ENCODE data around the gene PHKG2. TPM values are rescaled to one million over a fixed set of nuclear protein-coding genes. Genes with fewer than 3 reads are reported as not detected.

The PHKG2 gene
- total and polyA plus RNA-seq, 7 experiments from 2014 or later, result 33.2 to 57.8 (median 45.0) TPM

DNA sequence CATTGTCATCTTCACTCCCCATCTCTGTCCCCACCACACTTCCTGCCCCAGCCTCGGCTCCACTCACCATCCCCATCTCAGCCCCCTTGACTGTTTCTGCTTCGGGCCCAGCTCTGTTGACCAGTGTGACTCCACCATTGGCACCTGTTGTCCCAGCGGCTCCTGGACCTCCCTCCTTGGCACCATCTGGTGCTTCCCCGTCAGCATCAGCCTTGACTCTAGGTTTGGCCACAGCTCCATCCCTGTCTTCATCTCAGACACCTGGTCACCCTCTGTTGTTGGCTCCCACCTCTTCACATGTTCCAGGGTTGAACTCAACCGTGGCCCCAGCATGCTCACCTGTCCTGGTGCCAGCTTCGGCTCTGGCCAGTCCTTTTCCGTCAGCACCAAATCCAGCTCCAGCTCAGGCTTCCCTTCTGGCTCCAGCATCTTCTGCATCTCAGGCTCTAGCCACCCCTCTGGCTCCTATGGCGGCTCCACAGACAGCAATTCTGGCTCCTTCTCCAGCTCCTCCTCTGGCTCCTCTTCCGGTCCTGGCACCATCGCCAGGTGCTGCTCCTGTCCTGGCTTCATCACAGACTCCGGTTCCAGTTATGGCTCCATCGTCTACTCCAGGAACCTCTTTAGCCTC lies 24.4 kb upstream of the PHKG2 start:
- Mint-ChIP-seq H3K9me3 (peaks cover 0 to 3% (median 0%) of the 10 kb centered on the region in 11 donors), H3K27me3 (no peaks in the 10 kb centered on the region), H3K4me3 (peak overlapping the region in 1 of 10 donors; percentile 54), H3K36me3 (peaks cover 22 to 65% (median 43%) of the 10 kb centered on the region in 5 donors), H3K4me1 (peaks cover 0 to 23% (median 14%) of the 10 kb centered on the region in 7 donors), H3K27ac (peak overlapping the region in 6 of 9 donors; percentile 42 to 81 (median 68))
- DNase-seq (no peak), ATAC-seq (no peak)
- Histone ChIP-seq H3K4me1 (ENCODE audit: control insufficient read depth in 2 of 2, insufficient read depth in 2 of 2, low read length in 2 of 2) (no peaks in the 10 kb centered on the region), H3K4me3 (ENCODE audit: low read length) (no peak overlapping the region), H3K27me3 (ENCODE audit: control insufficient read depth in 2 of 2, insufficient read depth in 2 of 2, low read length in 2 of 2) (no peaks in the 10 kb centered on the region), H3K36me3 (ENCODE audit: control insufficient read depth in 2 of 3, insufficient read depth in 3 of 3, low read length in 3 of 3) (peaks cover 34 to 82% (median 46%) of the 10 kb centered on the region in 3 experiments), H3K9me3 (ENCODE audit: control insufficient read depth in 2 of 3, low read length in 3 of 3) (no peaks in the 10 kb centered on the region), H3K27ac (ENCODE audit: low read depth, low read length) (no peak overlapping the region)
- ChIA-PET CTCF (interaction anchor here (0.6 kb wide), 1 partner anchor 772 kb away, joined by 3 read pairs; no protein-coding TSS in a partner anchor), POLR2A (interaction anchor here (0.7 to 1.1 kb wide), 2 partner anchors 30 to 43 kb away, joined by 4 read pairs; no protein-coding TSS in a partner anchor)
- intact Hi-C loops (cut with micrococcal nuclease), result no loop called here

DNA sequence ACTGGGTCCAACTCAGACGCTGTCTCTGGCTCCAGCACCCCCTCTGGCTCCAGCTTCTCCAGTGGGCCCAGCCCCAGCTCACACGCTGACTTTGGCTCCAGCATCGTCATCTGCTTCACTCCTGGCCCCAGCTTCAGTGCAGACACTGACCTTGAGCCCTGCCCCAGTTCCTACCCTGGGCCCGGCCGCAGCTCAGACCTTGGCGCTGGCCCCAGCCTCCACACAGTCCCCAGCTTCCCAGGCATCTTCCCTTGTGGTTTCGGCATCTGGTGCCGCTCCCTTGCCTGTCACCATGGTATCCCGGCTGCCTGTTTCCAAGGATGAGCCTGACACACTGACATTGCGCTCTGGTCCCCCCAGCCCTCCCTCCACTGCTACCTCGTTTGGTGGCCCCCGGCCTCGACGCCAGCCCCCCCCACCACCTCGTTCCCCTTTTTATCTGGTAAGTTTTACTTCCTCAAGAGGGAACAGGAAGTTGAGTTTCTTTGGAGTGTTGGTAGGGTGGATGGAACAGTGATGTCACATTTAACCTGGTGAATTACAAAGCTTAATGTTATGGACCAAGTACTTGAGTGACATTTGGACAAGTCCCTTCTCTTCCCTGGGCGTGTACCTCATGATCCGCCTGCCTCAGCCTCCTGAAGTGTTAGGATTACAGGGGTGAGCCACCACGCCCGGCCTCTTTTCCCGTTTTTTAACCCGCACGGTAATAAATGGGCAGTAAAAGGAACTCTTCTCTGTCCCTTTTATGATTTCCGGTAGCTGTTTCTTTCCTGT lies 23.4 kb upstream of the PHKG2 start:
- H3K9me3 ChIP-seq (ENCODE audit: control insufficient read depth in 2 of 3, low read length in 3 of 3), result no peaks in the 10 kb centered on the region
- no peaks in the 10 kb centered on the region for H3K4me1 ChIP-seq (ENCODE audit: control insufficient read depth in 2 of 2, insufficient read depth in 2 of 2, low read length in 2 of 2)
- no peak overlapping the region for H3K4me3 Mint-ChIP-seq
- peaks cover 0 to 27% (median 13%) of the 10 kb centered on the region in 7 donors for H3K4me1 Mint-ChIP-seq
- intact Hi-C loops (cut with micrococcal nuclease), result no loop called here
- peaks cover 0 to 3% (median 0%) of the 10 kb centered on the region in 11 donors for H3K9me3 Mint-ChIP-seq
- peak; percentile 79 for ATAC-seq
- no peak overlapping the region for H3K27ac ChIP-seq (ENCODE audit: low read depth, low read length)
- H3K27me3 ChIP-seq (ENCODE audit: control insufficient read depth in 2 of 2, insufficient read depth in 2 of 2, low read length in 2 of 2), result no peaks in the 10 kb centered on the region
- peaks cover 29 to 85% (median 47%) of the 10 kb centered on the region in 3 experiments for H3K36me3 ChIP-seq (ENCODE audit: control insufficient read depth in 2 of 3, insufficient read depth in 3 of 3, low read length in 3 of 3)
- H3K27ac Mint-ChIP-seq, result peak overlapping the region in 5 of 9 donors; percentile 19 to 72 (median 62)
- H3K36me3 Mint-ChIP-seq, result peaks cover 22 to 69% (median 47%) of the 10 kb centered on the region in 5 donors
- H3K27me3 Mint-ChIP-seq, result no peaks in the 10 kb centered on the region
- no peak overlapping the region for H3K4me3 ChIP-seq (ENCODE audit: low read length)
- CTCF ChIA-PET, result interaction anchor here (0.8 kb wide), 1 partner anchor 609 kb away, joined by 3 read pairs; no protein-coding TSS in a partner anchor
- no peak for DNase-seq
- POLR2A ChIA-PET, result interaction anchor here (0.6 to 1.1 kb wide), 3 partner anchors 31 to 69 kb away, joined by 4 read pairs; no protein-coding TSS in a partner anchor

GRCh38 chr16:30725418-30725792 lies 22.8 kb upstream of the PHKG2 start:
- H3K4me3 Mint-ChIP-seq, result no peak overlapping the region
- peak overlapping the region in 3 of 9 donors; percentile 8 to 72 (median 19) for H3K27ac Mint-ChIP-seq
- no peak for ATAC-seq
- CTCF ChIA-PET, result interaction anchor here (0.8 kb wide), 1 partner anchor 608 kb away, joined by 3 read pairs; no protein-coding TSS in a partner anchor
- H3K36me3 Mint-ChIP-seq, result peaks cover 22 to 68% (median 43%) of the 10 kb centered on the region in 5 donors
- no peak for DNase-seq
- no peaks in the 10 kb centered on the region for H3K27me3 Mint-ChIP-seq
- intact Hi-C loops (cut with micrococcal nuclease), result no loop called here
- no peaks in the 10 kb centered on the region for H3K4me1 ChIP-seq (ENCODE audit: control insufficient read depth in 2 of 2, insufficient read depth in 2 of 2, low read length in 2 of 2)
- H3K27ac ChIP-seq (ENCODE audit: low read depth, low read length), result no peak overlapping the region
- POLR2A ChIA-PET, result no interaction called here
- no peaks in the 10 kb centered on the region for H3K27me3 ChIP-seq (ENCODE audit: control insufficient read depth in 2 of 2, insufficient read depth in 2 of 2, low read length in 2 of 2)
- peaks cover 0 to 3% (median 0%) of the 10 kb centered on the region in 11 donors for H3K9me3 Mint-ChIP-seq
- H3K9me3 ChIP-seq (ENCODE audit: control insufficient read depth in 2 of 3, low read length in 3 of 3), result no peaks in the 10 kb centered on the region
- H3K4me1 Mint-ChIP-seq, result peaks cover 0 to 27% (median 8%) of the 10 kb centered on the region in 7 donors
- H3K36me3 ChIP-seq (ENCODE audit: control insufficient read depth in 2 of 3, insufficient read depth in 3 of 3, low read length in 3 of 3), result peaks cover 27 to 85% (median 45%) of the 10 kb centered on the region in 3 experiments
- H3K4me3 ChIP-seq (ENCODE audit: low read length), result no peak overlapping the region

GRCh38 chr16:30728321-30728720 lies 19.9 kb upstream of the PHKG2 start:
- H3K9me3 Mint-ChIP-seq, result peaks cover 0 to 1% (median 0%) of the 10 kb centered on the region in 11 donors
- no peak for DNase-seq
- H3K27me3 ChIP-seq (ENCODE audit: control insufficient read depth in 2 of 2, insufficient read depth in 2 of 2, low read length in 2 of 2), result no peaks in the 10 kb centered on the region
- ChIA-PET POLR2A (interaction anchor here (0.6 to 1.1 kb wide), 2 partner anchors 10 to 29 kb away, joined by 3 to 4 read pairs; partner anchors contain the start of gene SRCAP), CTCF (no interaction called here)
- no peak overlapping the region for H3K4me3 Mint-ChIP-seq
- peaks cover 12 to 51% (median 33%) of the 10 kb centered on the region in 5 donors for H3K36me3 Mint-ChIP-seq
- peaks cover 7 to 81% (median 26%) of the 10 kb centered on the region in 3 experiments for H3K36me3 ChIP-seq (ENCODE audit: control insufficient read depth in 2 of 3, insufficient read depth in 3 of 3, low read length in 3 of 3)
- intact Hi-C loops (cut with micrococcal nuclease), result no loop called here
- H3K27me3 Mint-ChIP-seq, result no peaks in the 10 kb centered on the region
- no peaks in the 10 kb centered on the region for H3K4me1 ChIP-seq (ENCODE audit: control insufficient read depth in 2 of 2, insufficient read depth in 2 of 2, low read length in 2 of 2)
- H3K9me3 ChIP-seq (ENCODE audit: control insufficient read depth in 2 of 3, low read length in 3 of 3), result no peaks in the 10 kb centered on the region
- no peak for ATAC-seq
- H3K4me1 Mint-ChIP-seq, result peaks cover 0 to 15% (median 5%) of the 10 kb centered on the region in 7 donors
- no peak overlapping the region for H3K27ac ChIP-seq (ENCODE audit: low read depth, low read length)
- peak overlapping the region in 1 of 9 donors; percentile 34 for H3K27ac Mint-ChIP-seq
- H3K4me3 ChIP-seq (ENCODE audit: low read length), result no peak overlapping the region

DNA sequence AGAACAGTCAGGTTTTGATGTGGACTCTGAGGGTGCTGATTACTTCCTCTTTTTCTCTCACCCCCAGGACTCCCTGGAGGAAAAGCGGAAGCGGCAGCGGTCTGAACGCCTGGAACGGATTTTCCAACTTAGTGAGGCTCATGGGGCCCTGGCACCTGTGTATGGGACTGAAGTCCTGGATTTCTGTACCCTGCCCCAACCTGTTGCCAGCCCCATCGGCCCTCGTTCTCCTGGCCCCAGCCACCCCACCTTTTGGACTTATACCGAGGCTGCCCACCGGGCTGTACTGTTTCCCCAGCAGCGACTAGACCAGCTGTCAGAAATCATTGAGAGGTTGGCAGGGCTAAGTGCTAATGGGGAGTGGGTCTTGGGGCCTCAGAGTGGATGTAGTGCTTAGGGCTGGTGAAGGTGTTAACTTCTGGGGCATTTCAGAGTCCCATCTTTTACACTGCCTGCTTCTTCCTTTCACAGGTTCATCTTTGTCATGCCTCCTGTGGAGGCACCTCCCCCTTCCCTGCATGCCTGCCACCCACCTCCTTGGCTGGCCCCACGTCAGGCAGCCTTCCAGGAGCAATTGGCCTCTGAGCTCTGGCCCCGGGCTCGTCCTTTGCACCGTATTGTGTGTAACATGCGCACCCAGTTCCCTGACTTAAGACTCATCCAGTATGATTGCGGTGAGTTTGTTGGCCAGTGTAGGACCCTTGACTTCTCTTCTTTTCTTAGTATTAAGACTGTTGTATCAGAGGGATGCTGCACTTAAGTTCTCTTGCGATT lies 19.1 kb upstream of the PHKG2 start:
- Mint-ChIP-seq H3K36me3 (peaks cover 5 to 50% (median 32%) of the 10 kb centered on the region in 5 donors), H3K27ac (peak overlapping the region in 2 of 9 donors; percentile 29 to 50), H3K27me3 (no peaks in the 10 kb centered on the region), H3K9me3 (no peaks in the 10 kb centered on the region), H3K4me1 (peaks cover 0 to 15% (median 5%) of the 10 kb centered on the region in 7 donors), H3K4me3 (no peak overlapping the region)
- Histone ChIP-seq H3K36me3 (ENCODE audit: control insufficient read depth in 2 of 3, insufficient read depth in 3 of 3, low read length in 3 of 3) (peaks cover 15 to 81% (median 23%) of the 10 kb centered on the region in 3 experiments), H3K4me3 (ENCODE audit: low read length) (no peak overlapping the region), H3K27me3 (ENCODE audit: control insufficient read depth in 2 of 2, insufficient read depth in 2 of 2, low read length in 2 of 2) (no peaks in the 10 kb centered on the region), H3K27ac (ENCODE audit: low read depth, low read length) (no peak overlapping the region), H3K9me3 (ENCODE audit: control insufficient read depth in 2 of 3, low read length in 3 of 3) (no peaks in the 10 kb centered on the region), H3K4me1 (ENCODE audit: control insufficient read depth in 2 of 2, insufficient read depth in 2 of 2, low read length in 2 of 2) (no peaks in the 10 kb centered on the region)
- ChIA-PET POLR2A (interaction anchor here (0.8 kb wide), 1 partner anchor 9 kb away, joined by 4 read pairs; no protein-coding TSS in a partner anchor), CTCF (no interaction called here)
- ATAC-seq (no peak), DNase-seq (no peak)
- intact Hi-C loops (cut with micrococcal nuclease), result no loop called here

DNA sequence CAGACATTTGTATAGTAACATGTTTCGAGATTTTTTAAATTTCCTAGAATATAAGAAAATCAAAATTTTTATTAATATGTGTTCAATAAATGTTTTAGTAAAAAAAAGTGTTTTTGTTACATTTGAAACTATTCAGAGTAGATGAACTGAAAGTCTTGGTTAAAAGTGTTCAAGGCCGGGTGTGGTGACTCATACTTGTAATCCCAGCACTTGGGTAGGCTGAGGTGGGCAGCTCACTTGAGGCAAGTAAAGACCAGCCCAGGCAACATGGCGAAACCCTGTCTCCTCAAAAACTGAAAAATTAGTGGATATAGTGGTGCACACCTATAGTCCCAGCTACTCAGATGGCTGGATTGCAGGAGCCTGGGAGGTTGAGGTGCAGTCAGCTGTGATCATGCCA lies 16.8 kb upstream of the PHKG2 start:
- H3K27me3 ChIP-seq (ENCODE audit: control insufficient read depth in 2 of 2, insufficient read depth in 2 of 2, low read length in 2 of 2), result no peaks in the 10 kb centered on the region
- intact Hi-C loops (cut with micrococcal nuclease), result no loop called here
- DNase-seq (no peak), ATAC-seq (no peak)
- no peaks in the 10 kb centered on the region for H3K9me3 Mint-ChIP-seq
- H3K4me1 Mint-ChIP-seq, result peaks cover 0 to 12% (median 2%) of the 10 kb centered on the region in 7 donors
- no peaks in the 10 kb centered on the region for H3K27me3 Mint-ChIP-seq
- no peak overlapping the region for H3K4me3 Mint-ChIP-seq
- H3K4me1 ChIP-seq (ENCODE audit: control insufficient read depth in 2 of 2, insufficient read depth in 2 of 2, low read length in 2 of 2), result no peaks in the 10 kb centered on the region
- H3K27ac ChIP-seq (ENCODE audit: low read depth, low read length), result no peak overlapping the region
- peaks cover 20 to 77% (median 31%) of the 10 kb centered on the region in 3 experiments for H3K36me3 ChIP-seq (ENCODE audit: control insufficient read depth in 2 of 3, insufficient read depth in 3 of 3, low read length in 3 of 3)
- H3K27ac Mint-ChIP-seq, result peak overlapping the region in 1 of 9 donors; percentile 14
- H3K36me3 Mint-ChIP-seq, result peaks cover 0 to 50% (median 30%) of the 10 kb centered on the region in 5 donors
- no peak overlapping the region for H3K4me3 ChIP-seq (ENCODE audit: low read length)
- no peaks in the 10 kb centered on the region for H3K9me3 ChIP-seq (ENCODE audit: control insufficient read depth in 2 of 3, low read length in 3 of 3)
- POLR2A ChIA-PET, result interaction anchor here (0.7 kb wide), 1 partner anchor 21 kb away, joined by 3 read pairs; no protein-coding TSS in a partner anchor
- CTCF ChIA-PET, result no interaction called here

Data from naive thymus-derived CD4-positive, alpha-beta T cell (primary cell).